GM12872 (cell line): Measurements from ENCODE around the gene ADAMTSL5.
A peak's percentile ranks its signal among the peaks of the same experiment; 100 is the strongest.

Experiments
- TF ChIP-seq, protein P1 (sequence below): IDR thresholded peaks from 3 replicates; pipeline ENCODE4 v1.5.1; 2011; ENCODE audit warnings: low read depth, mild to moderate bottlenecking, low read length, moderate library complexity; ENCODE audit not compliant: insufficient read depth

ADAMTSL5 gene

DNA sequence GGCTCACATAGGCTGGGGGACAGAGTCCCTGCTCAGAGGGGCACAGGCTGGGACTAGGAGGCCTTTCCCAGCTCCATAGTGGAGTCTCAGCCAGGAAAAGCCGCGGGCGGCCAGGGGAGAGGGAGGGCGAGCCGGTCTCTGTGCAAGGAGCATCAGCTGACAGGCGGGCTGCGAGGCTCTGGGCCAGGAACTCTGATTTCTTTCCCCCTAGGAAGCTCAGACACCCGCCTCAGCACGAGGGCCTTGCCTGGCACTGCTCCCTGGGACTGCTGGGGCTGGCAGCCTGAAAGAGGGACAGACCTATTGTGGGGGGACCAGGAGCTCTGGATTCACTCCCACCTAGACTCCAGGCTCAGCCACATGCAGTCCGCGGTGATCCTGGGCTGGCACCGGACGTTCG is 8.8 kb upstream of the ADAMTSL5 start:
- TF ChIP-seq, protein P1, sequence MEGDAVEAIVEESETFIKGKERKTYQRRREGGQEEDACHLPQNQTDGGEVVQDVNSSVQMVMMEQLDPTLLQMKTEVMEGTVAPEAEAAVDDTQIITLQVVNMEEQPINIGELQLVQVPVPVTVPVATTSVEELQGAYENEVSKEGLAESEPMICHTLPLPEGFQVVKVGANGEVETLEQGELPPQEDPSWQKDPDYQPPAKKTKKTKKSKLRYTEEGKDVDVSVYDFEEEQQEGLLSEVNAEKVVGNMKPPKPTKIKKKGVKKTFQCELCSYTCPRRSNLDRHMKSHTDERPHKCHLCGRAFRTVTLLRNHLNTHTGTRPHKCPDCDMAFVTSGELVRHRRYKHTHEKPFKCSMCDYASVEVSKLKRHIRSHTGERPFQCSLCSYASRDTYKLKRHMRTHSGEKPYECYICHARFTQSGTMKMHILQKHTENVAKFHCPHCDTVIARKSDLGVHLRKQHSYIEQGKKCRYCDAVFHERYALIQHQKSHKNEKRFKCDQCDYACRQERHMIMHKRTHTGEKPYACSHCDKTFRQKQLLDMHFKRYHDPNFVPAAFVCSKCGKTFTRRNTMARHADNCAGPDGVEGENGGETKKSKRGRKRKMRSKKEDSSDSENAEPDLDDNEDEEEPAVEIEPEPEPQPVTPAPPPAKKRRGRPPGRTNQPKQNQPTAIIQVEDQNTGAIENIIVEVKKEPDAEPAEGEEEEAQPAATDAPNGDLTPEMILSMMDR = no peak

DNA sequence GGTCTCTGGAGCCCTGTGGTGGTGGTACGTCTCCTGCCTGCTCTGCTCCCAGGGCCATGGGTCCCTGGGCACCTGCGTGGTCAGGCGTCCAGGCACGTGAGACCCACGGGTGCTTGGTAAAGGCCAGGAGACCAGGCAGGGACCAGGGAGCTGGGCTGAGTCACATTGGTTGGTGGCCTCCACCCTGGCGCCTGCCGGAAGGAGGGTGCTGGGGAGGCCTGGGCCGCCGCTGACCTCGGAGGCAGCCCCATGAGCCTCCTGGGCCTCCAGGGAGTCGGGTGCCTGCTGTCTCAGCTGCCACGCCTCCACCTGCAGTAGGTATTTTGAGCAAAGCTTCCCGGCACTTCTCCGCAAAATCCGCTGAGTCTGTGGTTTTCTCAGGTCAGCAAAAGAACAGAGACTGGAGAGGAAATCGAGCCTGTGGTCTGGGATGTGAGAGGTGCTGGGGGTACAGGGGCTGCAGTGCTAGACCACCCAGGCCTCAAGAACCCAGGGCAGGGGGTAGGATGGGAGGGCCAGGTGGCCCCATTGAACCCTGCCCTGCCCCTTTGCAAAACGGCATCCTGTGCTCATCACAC is 7.5 kb upstream of the ADAMTSL5 start:
- TF ChIP-seq, protein P1 = no peak

DNA sequence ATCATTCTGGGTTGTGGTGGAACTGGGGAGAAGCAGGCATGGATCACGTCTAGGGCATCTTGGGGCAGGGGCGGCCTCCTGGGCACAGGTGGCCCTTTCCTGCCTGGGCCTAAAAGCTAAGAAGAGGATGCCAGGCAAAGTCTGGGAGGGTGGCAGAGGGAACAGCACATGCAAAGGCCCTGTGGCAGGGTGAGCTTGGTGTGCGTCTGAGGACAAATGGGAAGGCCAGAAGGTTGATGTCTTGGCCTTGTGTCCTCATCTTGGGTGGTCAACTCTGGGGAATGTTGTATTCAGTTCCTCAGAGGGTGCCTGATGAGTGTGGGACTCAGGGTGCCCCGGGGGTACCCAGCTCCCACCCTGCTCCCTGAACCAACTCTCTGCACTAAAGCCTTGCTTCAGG is 5.7 kb upstream of the ADAMTSL5 start:
- TF ChIP-seq, protein P1 = no peak

DNA sequence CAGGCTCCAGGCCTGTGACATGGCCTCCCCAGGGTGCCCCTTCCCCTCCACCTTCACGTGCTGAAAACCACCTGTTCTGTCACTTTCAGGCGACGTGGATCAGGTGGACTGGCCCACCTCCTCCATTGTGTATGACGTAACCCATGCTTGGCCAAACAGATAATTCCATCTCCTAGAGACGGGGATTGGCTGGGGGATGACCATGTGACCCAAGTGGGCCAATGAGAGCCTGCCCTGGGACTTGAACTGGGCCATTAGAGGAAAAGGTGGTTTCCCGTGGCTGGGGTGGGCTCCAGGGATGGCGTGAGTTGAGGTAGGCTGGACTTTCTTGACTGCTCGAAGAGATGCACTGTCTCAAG is 3.6 kb upstream of the ADAMTSL5 start:
- TF ChIP-seq, protein P1 = no peak

DNA sequence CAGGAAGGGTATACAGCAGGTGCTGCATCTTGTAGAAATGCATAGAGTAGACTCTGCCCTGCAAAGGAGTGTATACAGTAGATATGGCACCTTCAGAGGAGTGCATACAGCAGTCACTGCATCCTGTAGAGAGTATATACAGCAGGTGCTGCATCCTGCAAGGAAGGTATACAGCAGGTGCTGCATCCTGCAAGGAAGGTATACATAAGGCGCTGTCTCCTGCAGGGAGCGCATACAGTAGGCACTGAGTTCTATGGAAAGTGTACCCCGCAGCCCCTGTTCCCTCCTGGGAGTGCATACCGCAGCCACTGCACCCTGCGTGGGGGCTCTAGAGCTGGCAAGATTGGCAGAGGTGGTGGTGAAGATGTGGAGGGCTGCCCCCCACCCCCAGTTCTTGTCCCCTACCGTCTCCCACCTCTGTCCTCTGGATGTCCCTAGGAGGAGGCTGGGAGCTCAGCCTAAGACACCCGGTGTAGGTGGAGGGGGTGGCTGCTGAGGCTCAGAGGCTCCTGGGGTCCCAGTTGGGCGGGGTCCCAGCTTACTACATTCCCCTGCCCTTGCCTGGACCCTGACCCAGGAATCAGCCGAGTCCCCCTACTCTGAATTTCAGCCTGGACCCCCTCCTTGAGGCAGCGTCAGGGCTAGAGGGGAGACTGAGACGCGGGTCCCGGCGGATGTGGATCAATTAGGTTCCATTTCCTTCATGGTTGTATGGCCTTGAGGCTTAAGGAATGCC is 2.3 kb upstream of the ADAMTSL5 start:
- TF ChIP-seq, protein P1 = no peak

DNA sequence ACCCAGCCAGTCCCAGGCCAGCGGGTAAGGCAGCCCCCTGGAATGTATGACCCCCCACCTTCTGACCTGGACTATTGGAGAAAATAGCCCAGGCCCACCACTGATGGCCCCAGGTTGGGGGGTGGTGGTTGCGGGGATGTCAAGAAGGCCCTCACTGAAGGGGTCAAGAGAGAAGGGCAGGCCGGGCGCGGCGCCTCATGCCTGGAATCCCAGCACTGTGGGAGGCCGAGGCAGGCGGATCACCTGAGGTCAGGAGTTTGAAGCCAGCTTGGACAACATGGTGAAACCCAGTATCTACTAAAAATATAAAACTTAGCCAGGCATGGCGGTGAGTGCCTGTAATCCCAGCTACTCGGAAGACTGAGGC is 1.5 kb upstream of the ADAMTSL5 start:
- TF ChIP-seq, protein P1 = no peak

DNA sequence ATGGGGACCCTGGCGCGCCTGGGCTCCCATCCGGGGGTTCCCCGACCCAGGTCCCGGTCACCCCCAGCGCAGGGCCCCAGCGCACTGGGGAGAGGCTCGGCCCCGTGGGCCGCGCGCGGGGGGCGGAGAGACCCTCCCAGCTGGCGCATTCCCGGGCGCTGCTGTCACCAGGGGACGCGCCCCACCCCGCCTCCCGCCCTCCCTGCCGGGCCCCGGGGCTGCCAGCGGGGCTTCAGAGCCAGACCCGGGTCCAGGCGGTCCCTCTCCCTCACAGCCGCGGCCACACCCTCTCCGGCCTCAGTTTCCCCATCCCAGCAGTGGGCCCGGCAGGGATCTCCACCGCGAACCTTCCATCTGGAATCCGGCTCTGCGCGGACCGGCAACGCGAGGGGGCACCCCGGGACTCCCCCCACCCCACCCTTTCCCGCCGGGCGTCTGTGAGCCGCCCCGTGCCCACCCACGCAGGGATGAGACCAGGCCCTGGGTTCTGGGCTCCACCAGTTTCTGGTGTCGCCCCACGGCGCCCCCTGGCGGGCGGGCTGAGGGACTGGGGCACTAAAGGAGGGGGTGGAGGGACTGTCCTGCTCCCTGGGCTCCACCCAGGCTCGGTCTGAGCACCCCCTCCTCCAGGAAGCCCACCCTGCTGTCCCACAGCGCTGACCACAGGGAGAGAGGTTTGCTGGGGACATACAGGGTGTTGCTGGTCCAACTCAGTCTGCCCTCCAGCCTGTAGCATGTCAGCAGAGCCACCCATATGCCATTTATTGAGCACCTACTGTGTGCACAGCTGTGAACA is 878 bp upstream of the ADAMTSL5 start:
- TF ChIP-seq, protein P1 = peak; percentile 60
